ENCODE measurements around the gene FGF21. TPM values are rescaled to one million over a fixed set of nuclear protein-coding genes. Genes with fewer than 3 reads are reported as not detected.
A peak's percentile ranks its signal among the peaks of the same experiment; 100 is the strongest.
"Not testable (repeated sequence)": the region's sequence is repeated elsewhere in the genome, so short reads cannot be mapped to it uniquely, and the experiment has no call there.

Gene FGF21
- total RNA-seq, 1 experiment from 2014 or later: not detected

GRCh38 chr19:48779636-48780035 is 24.3 kb downstream of the FGF21 start:
- no peak for TF ChIP-seq CTCF (conservative IDR thresholded peaks at IDR 0.05; ENCODE audit: low read depth, low read length)
- no peak for TF ChIP-seq EZH2 (IDR thresholded peaks at IDR 0.05; ENCODE audit: low read length, unreplicated experiment)
- TF ChIP-seq EZH2phosphoT487 (IDR thresholded peaks at IDR 0.05; ENCODE audit: borderline replicate concordance, low read length): no peak
- ATAC-seq (no peak), DNase-seq (no peak)
- H3K9me2 ChIP-seq (replicated peaks; ENCODE audit: low read length): no peaks in the 10 kb centered on the region
- H3K9ac ChIP-seq (ENCODE audit: low read length): no peak overlapping the region
- CTCF ChIA-PET: no interaction called here
- POLR2A ChIA-PET (ENCODE audit: unreplicated experiment): no interaction called here
- no peak overlapping the region for H2AFZ ChIP-seq (ENCODE audit: low read length)
- H3K27me3 ChIP-seq (ENCODE audit: low read length): no peaks in the 10 kb centered on the region
- no peak overlapping the region for H3K4me2 ChIP-seq (ENCODE audit: low read length)
- H3K36me3 ChIP-seq (ENCODE audit: low read depth, low read length): no peaks in the 10 kb centered on the region
- no peaks in the 10 kb centered on the region for H3K9me3 ChIP-seq (ENCODE audit: low read length)
- no TSS peak for BruUV-seq (replicated peaks)
- no peak overlapping the region for H3K27ac ChIP-seq (ENCODE audit: low read length)
- H3K4me3 ChIP-seq (ENCODE audit: low read length): no peak overlapping the region
- no peaks in the 10 kb centered on the region for H3K4me1 ChIP-seq (ENCODE audit: insufficient read depth, low read length)
- no peaks in the 10 kb centered on the region for H3F3A ChIP-seq (ENCODE audit: low read length, unreplicated experiment)
- intact Hi-C loops (cut with micrococcal nuclease): no loop called here
- H4K20me1 ChIP-seq (ENCODE audit: low read length): no peaks in the 10 kb centered on the region
- H3K79me2 ChIP-seq (ENCODE audit: low read length): no peaks in the 10 kb centered on the region

GRCh38 chr19:48780631-48781391 is 25.5 kb downstream of the FGF21 start:
- Histone ChIP-seq H3K27me3 (ENCODE audit: low read length) (no peaks in the 10 kb centered on the region), H3K4me2 (ENCODE audit: low read length) (no peak overlapping the region), H3K79me2 (ENCODE audit: low read length) (no peaks in the 10 kb centered on the region), H2AFZ (ENCODE audit: low read length) (no peak overlapping the region), H3K9me3 (ENCODE audit: low read length) (no peaks in the 10 kb centered on the region), H3K27ac (ENCODE audit: low read length) (no peak overlapping the region), H3K9me2 (replicated peaks; ENCODE audit: low read length) (no peaks in the 10 kb centered on the region), H3K36me3 (ENCODE audit: low read depth, low read length) (no peaks in the 10 kb centered on the region), H3K4me1 (ENCODE audit: insufficient read depth, low read length) (no peaks in the 10 kb centered on the region), H4K20me1 (ENCODE audit: low read length) (no peaks in the 10 kb centered on the region), H3K4me3 (ENCODE audit: low read length) (no peak overlapping the region), H3F3A (ENCODE audit: low read length, unreplicated experiment) (no peaks in the 10 kb centered on the region), H3K9ac (ENCODE audit: low read length) (no peak overlapping the region)
- DNase-seq (no peak), ATAC-seq (no peak)
- ChIA-PET CTCF (no interaction called here), POLR2A (ENCODE audit: unreplicated experiment) (interaction anchor here (0.6 kb wide), 1 partner anchor 36 kb away, joined by 3 read pairs; no protein-coding TSS in a partner anchor)
- intact Hi-C loops (cut with micrococcal nuclease): no loop called here
- TF ChIP-seq CTCF (conservative IDR thresholded peaks at IDR 0.05; ENCODE audit: low read depth, low read length) (no peak), EZH2 (IDR thresholded peaks at IDR 0.05; ENCODE audit: low read length, unreplicated experiment) (no peak), EZH2phosphoT487 (IDR thresholded peaks at IDR 0.05; ENCODE audit: borderline replicate concordance, low read length) (no peak)
- no TSS peak for BruUV-seq (replicated peaks)

- Histone ChIP-seq H3K4me1 (ENCODE audit: insufficient read depth, low read length) (no peaks in the 10 kb centered on the region), H3K27me3 (ENCODE audit: low read length) (no peaks in the 10 kb centered on the region), H3F3A (ENCODE audit: low read length, unreplicated experiment) (no peaks in the 10 kb centered on the region), H4K20me1 (ENCODE audit: low read length) (no peaks in the 10 kb centered on the region), H3K9me2 (replicated peaks; ENCODE audit: low read length) (no peaks in the 10 kb centered on the region), H3K4me3 (ENCODE audit: low read length) (no peak overlapping the region), H3K4me2 (ENCODE audit: low read length) (no peak overlapping the region), H3K27ac (ENCODE audit: low read length) (no peak overlapping the region), H3K79me2 (ENCODE audit: low read length) (no peaks in the 10 kb centered on the region), H2AFZ (ENCODE audit: low read length) (no peak overlapping the region), H3K36me3 (ENCODE audit: low read depth, low read length) (no peaks in the 10 kb centered on the region), H3K9ac (ENCODE audit: low read length) (no peak overlapping the region), H3K9me3 (ENCODE audit: low read length) (no peaks in the 10 kb centered on the region)
- ATAC-seq: no peak
- DNase-seq: peak; percentile 20
- ChIA-PET CTCF (interaction anchor here (0.6 to 2.0 kb wide), 4 partner anchors 56 to 139 kb away, joined by 3 to 8 read pairs (median 6); partner anchors contain the start of gene CA11), POLR2A (ENCODE audit: unreplicated experiment) (no interaction called here)
- BruUV-seq (replicated peaks): no TSS peak
- no peak; the same call in 1 of the 2 replicates for TF ChIP-seq CTCF (conservative IDR thresholded peaks at IDR 0.05; ENCODE audit: low read depth, low read length)
- TF ChIP-seq EZH2 (IDR thresholded peaks at IDR 0.05; ENCODE audit: low read length, unreplicated experiment): no peak
- no peak for TF ChIP-seq EZH2phosphoT487 (IDR thresholded peaks at IDR 0.05; ENCODE audit: borderline replicate concordance, low read length)
- intact Hi-C loops (cut with micrococcal nuclease): no loop called here
Measured at GRCh38 chr19:48784527-48784926, 29.2 kb downstream of the FGF21 start.

- H3K4me3 ChIP-seq (ENCODE audit: low read length); H3K4me1 ChIP-seq (ENCODE audit: insufficient read depth, low read length); CTCF ChIA-PET; H3F3A ChIP-seq (ENCODE audit: low read length, unreplicated experiment); H3K36me3 ChIP-seq (ENCODE audit: low read depth, low read length); H4K20me1 ChIP-seq (ENCODE audit: low read length); H2AFZ ChIP-seq (ENCODE audit: low read length); H3K9me2 ChIP-seq (replicated peaks; ENCODE audit: low read length); intact Hi-C loops (cut with micrococcal nuclease); BruUV-seq (replicated peaks); ATAC-seq; H3K9me3 ChIP-seq (ENCODE audit: low read length); DNase-seq; H3K27me3 ChIP-seq (ENCODE audit: low read length); H3K79me2 ChIP-seq (ENCODE audit: low read length); H3K9ac ChIP-seq (ENCODE audit: low read length); H3K4me2 ChIP-seq (ENCODE audit: low read length); H3K27ac ChIP-seq (ENCODE audit: low read length); POLR2A ChIA-PET (ENCODE audit: unreplicated experiment): not testable (repeated sequence)
Measured at GRCh38 chr19:48786422-48786821, 31.1 kb downstream of the FGF21 start.

Data from PC-3 (cell line).